AG09309 (cell line): Measurements from ENCODE around the gene PURB.
"Not testable (repeated sequence)": the region's sequence is repeated elsewhere in the genome, so short reads cannot be mapped to it uniquely, and the experiment has no call there.

Experiments used
- DNase-seq: peaks from one replicate; pipeline ENCODE4 v3.0.0-alpha.2; 2010; ENCODE audit warnings: low read depth
- H3K4me3 ChIP-seq: 2 replicates; pipeline ENCODE4 v1.5.1; 2011; ENCODE audit warnings: mild to moderate bottlenecking, low read depth, low read length, moderate library complexity; ENCODE audit not compliant: control insufficient read depth
- TF ChIP-seq, protein P1 (sequence below): IDR thresholded peaks from 2 replicates; pipeline ENCODE4 v1.5.1; 2011; ENCODE audit warnings: mild to moderate bottlenecking, low read depth, low read length, inconsistent platforms; ENCODE audit not compliant: insufficient read depth, control insufficient read depth; ENCODE audit errors: missing control alignments

Gene PURB

DNA sequence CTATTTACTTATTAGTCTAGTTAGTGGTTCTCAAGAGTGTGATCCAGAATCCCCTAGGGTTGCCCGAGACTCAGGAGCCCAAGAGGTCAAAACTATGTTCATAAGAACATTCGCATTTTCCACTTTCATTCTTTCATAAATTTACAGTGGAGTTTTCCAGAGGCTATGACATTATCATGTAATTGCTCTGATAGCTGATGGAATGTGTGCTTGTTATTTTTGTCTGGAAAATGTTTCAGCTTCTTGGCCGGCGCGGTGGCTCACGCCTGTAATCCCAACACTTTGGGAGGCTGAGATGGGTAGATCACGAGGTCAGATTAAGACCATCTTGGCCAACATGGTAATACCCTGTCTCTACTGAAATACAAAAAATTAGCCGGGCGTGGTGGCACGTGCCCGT, 10.1 kb downstream of the PURB start:
- TF ChIP-seq, protein P1, sequence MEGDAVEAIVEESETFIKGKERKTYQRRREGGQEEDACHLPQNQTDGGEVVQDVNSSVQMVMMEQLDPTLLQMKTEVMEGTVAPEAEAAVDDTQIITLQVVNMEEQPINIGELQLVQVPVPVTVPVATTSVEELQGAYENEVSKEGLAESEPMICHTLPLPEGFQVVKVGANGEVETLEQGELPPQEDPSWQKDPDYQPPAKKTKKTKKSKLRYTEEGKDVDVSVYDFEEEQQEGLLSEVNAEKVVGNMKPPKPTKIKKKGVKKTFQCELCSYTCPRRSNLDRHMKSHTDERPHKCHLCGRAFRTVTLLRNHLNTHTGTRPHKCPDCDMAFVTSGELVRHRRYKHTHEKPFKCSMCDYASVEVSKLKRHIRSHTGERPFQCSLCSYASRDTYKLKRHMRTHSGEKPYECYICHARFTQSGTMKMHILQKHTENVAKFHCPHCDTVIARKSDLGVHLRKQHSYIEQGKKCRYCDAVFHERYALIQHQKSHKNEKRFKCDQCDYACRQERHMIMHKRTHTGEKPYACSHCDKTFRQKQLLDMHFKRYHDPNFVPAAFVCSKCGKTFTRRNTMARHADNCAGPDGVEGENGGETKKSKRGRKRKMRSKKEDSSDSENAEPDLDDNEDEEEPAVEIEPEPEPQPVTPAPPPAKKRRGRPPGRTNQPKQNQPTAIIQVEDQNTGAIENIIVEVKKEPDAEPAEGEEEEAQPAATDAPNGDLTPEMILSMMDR: no peak
- H3K4me3 ChIP-seq: no peak overlapping the region
- no peak for DNase-seq

DNA sequence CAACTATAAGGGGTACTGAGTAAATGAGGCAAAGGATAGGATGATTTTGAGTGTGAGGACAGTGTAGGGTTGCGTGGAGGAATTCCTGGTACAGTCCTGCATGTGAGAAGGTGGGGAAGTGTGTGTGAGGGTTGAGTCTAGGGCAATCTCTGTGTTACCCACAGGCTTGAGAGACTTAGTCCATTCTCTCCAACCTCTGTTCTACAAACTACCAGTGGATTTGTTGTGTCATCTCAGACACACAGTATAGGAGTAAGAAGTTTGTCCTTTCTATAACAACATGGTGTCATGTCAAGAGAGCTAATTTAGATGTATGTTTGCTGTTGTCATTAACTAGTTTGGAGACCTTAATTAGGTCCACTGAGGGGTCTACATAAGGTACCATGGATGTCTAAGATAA, 12.5 kb downstream of the PURB start:
- TF ChIP-seq, protein P1: no peak
- no peak for DNase-seq

DNA sequence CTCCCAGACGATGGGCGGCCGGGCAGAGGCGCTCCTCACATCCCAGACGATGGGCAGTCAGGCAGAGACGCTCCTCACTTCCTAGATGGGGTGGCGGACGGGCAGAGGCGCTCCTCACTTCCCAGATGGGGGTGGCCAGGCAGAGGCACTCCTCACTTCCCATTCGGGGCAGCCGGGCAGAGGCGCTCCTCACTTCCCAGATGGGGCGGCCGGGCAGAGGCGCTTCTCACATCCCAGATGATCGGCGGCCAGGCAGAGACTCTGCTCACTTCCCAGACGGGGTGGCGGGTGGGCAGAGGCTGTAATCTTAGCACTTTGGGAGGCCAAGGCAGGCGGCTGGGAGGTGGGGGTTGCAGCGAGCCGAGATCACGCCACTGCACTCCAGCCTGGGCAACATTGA, 13.4 kb downstream of the PURB start:
- H3K4me3 ChIP-seq, DNase-seq: not testable (repeated sequence)

More for the DNA sequence above, 12.5 kb downstream of the PURB start:
- no peak overlapping the region for H3K4me3 ChIP-seq

GRCh38 chr7:44870780-44871179, 14.6 kb downstream of the PURB start:
- DNase-seq, H3K4me3 ChIP-seq: not testable (repeated sequence)

GRCh38 chr7:44870336-44870735, 15.0 kb downstream of the PURB start:
- not testable (repeated sequence) for DNase-seq, H3K4me3 ChIP-seq

- peak; percentile 61 for DNase-seq
- no peak overlapping the region for H3K4me3 ChIP-seq
- TF ChIP-seq, protein P1: no peak
These were observed 18.0 kb downstream of the PURB start for GRCh38 chr7:44867073-44867995.

- H3K4me3 ChIP-seq, DNase-seq: not testable (repeated sequence)
These were observed 23.4 kb downstream of the PURB start for GRCh38 chr7:44861949-44862348.

DNA sequence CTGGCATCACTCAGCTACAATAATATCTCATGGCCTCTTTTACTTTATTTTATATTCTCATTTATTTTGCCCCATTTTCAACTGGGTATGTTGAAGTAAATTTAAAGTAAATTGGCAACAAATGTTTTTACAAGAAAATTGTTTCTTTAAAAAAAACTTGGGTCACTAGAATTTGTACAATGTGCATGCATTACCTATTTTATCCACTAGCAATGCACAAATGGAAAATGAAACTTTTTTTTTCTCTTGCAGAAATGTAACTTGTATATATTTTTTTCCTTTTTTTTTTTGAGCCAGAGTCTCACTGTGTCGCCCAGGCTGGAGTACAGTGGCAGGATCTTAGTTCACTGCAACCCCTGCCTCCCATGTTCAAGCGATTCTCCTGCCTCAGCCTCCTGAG, 27.2 kb downstream of the PURB start:
- H3K4me3 ChIP-seq: no peak overlapping the region
- TF ChIP-seq, protein P1: no peak

More for the DNA sequence above, 27.2 kb downstream of the PURB start:
- DNase-seq: no peak
